ENCODE results near the gene TRIM25. TPM values are rescaled to one million over a fixed set of nuclear protein-coding genes. Genes with fewer than 3 reads are reported as not detected.

The TRIM25 gene
- total RNA-seq, 1 donor from 2014 or later, result 70.0 TPM

- Histone ChIP-seq H3K4me1 (peaks cover 48% of the 10 kb centered on the region), H3K4me3 (peak overlapping the region; percentile 17 to 25), H3K36me3 (peaks cover 0 to 30% of the 10 kb centered on the region in 2 donors), H3K9me3 (no peaks in the 10 kb centered on the region), H3K27me3 (no peaks in the 10 kb centered on the region), H3K27ac (peak overlapping the region; percentile 96)
- intact Hi-C loops (cut with DNase I), result loop anchor here (5.0 kb wide), 1 partner anchor 78 kb away; the partner anchor contains the start of genes C17orf67 and DGKE
- DNase-seq (ENCODE audit: extremely low spot score in 2 of 2), result no peak
- TF ChIP-seq POLR2AphosphoS5 (IDR thresholded peaks at IDR 0.05; ENCODE audit: insufficient read depth in 1 of 2, low read depth in 1 of 2), result peak in 1 of 2 donors; percentile 93
- TF ChIP-seq POLR2A (IDR thresholded peaks at IDR 0.05), result no peak
These were observed 3.9 kb downstream of the TRIM25 start for GRCh38 chr17:56909742-56910508.

GRCh38 chr17:56908001-56908542 lies 5.8 kb downstream of the TRIM25 start:
- Histone ChIP-seq H3K36me3 (peaks cover 0 to 49% of the 10 kb centered on the region in 2 donors), H3K27ac (peak overlapping the region; percentile 37), H3K27me3 (no peaks in the 10 kb centered on the region), H3K4me3 (no peak overlapping the region), H3K9me3 (no peaks in the 10 kb centered on the region), H3K4me1 (peaks cover 46% of the 10 kb centered on the region)
- no peak for TF ChIP-seq POLR2A (IDR thresholded peaks at IDR 0.05)
- no peak for TF ChIP-seq POLR2AphosphoS5 (IDR thresholded peaks at IDR 0.05; ENCODE audit: insufficient read depth in 1 of 2, low read depth in 1 of 2)
- no peak for TF ChIP-seq CTCF (IDR thresholded peaks at IDR 0.05)
- DNase-seq (ENCODE audit: extremely low spot score in 2 of 2), result no peak
- intact Hi-C loops (cut with DNase I), result no loop called here

- no peak for DNase-seq (ENCODE audit: extremely low spot score in 2 of 2)
- H3K27ac ChIP-seq, result no peak overlapping the region
- intact Hi-C loops (cut with DNase I), result no loop called here
- no peaks in the 10 kb centered on the region for H3K27me3 ChIP-seq
- H3K4me3 ChIP-seq, result no peak overlapping the region
- H3K9me3 ChIP-seq, result no peaks in the 10 kb centered on the region
- peaks cover 4% of the 10 kb centered on the region for H3K4me1 ChIP-seq
- no peak for TF ChIP-seq CTCF (IDR thresholded peaks at IDR 0.05)
- no peak for TF ChIP-seq POLR2AphosphoS5 (IDR thresholded peaks at IDR 0.05; ENCODE audit: insufficient read depth in 1 of 2, low read depth in 1 of 2)
- no peak for TF ChIP-seq POLR2A (IDR thresholded peaks at IDR 0.05)
- H3K36me3 ChIP-seq, result peaks cover 0 to 93% of the 10 kb centered on the region in 2 donors
These were observed 10.3 kb downstream of the TRIM25 start for GRCh38 chr17:56903560-56903959.

GRCh38 chr17:56902348-56902747 lies 11.5 kb downstream of the TRIM25 start:
- no peak for DNase-seq (ENCODE audit: extremely low spot score in 2 of 2)

GRCh38 chr17:56899403-56899802 lies 14.4 kb downstream of the TRIM25 start:
- Histone ChIP-seq H3K4me3 (no peak overlapping the region), H3K27ac (no peak overlapping the region), H3K27me3 (no peaks in the 10 kb centered on the region), H3K36me3 (peaks cover 0 to 97% of the 10 kb centered on the region in 2 donors), H3K4me1 (no peaks in the 10 kb centered on the region), H3K9me3 (no peaks in the 10 kb centered on the region)
- no peak for TF ChIP-seq POLR2AphosphoS5 (IDR thresholded peaks at IDR 0.05; ENCODE audit: insufficient read depth in 1 of 2, low read depth in 1 of 2)
- TF ChIP-seq CTCF (IDR thresholded peaks at IDR 0.05), result no peak
- no peak for TF ChIP-seq POLR2A (IDR thresholded peaks at IDR 0.05)
- intact Hi-C loops (cut with DNase I), result no loop called here
- no peak for DNase-seq (ENCODE audit: extremely low spot score in 2 of 2)

More at GRCh38 chr17:56902348-56902747, 11.5 kb downstream of the TRIM25 start:
- no peak overlapping the region for H3K27ac ChIP-seq
- no peaks in the 10 kb centered on the region for H3K9me3 ChIP-seq
- H3K36me3 ChIP-seq, result peaks cover 0 to 95% of the 10 kb centered on the region in 2 donors
- intact Hi-C loops (cut with DNase I), result no loop called here
- no peak for TF ChIP-seq POLR2A (IDR thresholded peaks at IDR 0.05)
- no peak for TF ChIP-seq CTCF (IDR thresholded peaks at IDR 0.05)
- TF ChIP-seq POLR2AphosphoS5 (IDR thresholded peaks at IDR 0.05; ENCODE audit: insufficient read depth in 1 of 2, low read depth in 1 of 2), result no peak
- no peaks in the 10 kb centered on the region for H3K4me1 ChIP-seq
- no peaks in the 10 kb centered on the region for H3K27me3 ChIP-seq
- H3K4me3 ChIP-seq, result no peak overlapping the region

Measured in vagina (tissue), 2 donors.